NCI-H748 (cell line): ENCODE results near the gene CDC26.
"Not testable (repeated sequence)": the region's sequence is repeated elsewhere in the genome, so short reads cannot be mapped to it uniquely, and the experiment has no call there.

Source experiments
- DNase-seq: peaks from one replicate; lab custom pipeline; 2025; ENCODE audit not compliant: unreplicated experiment; lab: John Stamatoyannopoulos, UW

CDC26 gene

GRCh38 chr9:113244556-113244955 lies 30.8 kb downstream of the CDC26 start:
- no peak for DNase-seq

- no peak for DNase-seq
These were observed 34.2 kb downstream of the CDC26 start for GRCh38 chr9:113241161-113241560.

DNA sequence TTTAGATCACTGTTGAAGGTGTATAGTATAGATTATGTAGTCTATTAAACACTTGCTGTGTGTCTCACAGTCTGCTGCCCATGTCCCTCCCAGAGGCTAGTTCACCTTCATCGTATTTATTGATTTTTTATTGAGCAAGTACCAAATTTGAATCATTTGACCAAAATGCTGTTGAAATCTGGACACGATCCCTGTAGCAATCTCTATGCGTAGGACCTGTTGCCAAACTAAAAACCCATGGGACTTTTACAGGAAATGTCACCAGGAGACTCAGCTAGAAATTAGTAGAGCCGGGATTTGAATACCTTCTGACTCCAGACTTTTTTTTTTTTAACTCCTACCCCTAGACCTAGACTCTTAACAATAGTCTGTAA lies 36.5 kb downstream of the CDC26 start:
- DNase-seq: no peak

- DNase-seq: no peak
These were observed 37.0 kb downstream of the CDC26 start for GRCh38 chr9:113238202-113238858.

DNA sequence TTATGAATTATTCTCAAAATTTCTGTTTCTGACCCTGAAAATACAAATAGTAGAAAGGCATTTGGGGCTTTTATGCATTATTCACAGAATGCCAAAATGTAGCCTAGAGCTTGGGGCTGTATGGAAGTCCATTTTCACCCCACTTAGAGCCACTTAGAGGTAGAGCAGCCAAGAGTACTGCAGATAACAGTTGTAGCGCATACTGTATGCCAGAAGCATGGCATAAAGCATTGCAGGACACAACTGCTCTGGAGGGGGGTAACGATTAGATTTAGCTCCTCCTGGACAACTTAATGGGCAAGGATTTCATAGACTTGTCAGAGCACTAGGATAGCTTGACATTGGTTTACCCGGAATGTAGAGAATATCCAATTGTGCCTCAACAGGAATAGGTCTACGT lies 38.3 kb downstream of the CDC26 start:
- DNase-seq: no peak

GRCh38 chr9:113235701-113236255 lies 39.6 kb downstream of the CDC26 start:
- not testable (repeated sequence) for DNase-seq

DNA sequence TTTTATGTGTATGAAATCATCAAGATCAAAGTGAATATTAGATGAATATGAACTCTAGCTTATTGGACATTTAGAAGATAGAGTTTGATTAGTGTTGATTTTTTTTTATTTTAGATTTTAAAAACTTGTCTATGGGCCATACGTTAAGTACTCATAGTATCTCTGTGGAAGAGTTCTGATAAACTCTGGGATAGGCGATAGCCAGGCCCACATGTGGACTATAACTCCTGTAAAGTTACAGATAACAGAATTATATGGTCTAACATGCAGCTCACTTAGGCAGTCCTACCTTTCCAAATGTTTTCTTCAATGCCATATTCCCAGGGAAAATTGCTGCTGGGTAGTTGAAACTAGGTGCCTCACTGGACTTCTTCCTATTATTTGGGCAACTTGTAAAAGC lies 43.7 kb downstream of the CDC26 start:
- no peak for DNase-seq

DNA sequence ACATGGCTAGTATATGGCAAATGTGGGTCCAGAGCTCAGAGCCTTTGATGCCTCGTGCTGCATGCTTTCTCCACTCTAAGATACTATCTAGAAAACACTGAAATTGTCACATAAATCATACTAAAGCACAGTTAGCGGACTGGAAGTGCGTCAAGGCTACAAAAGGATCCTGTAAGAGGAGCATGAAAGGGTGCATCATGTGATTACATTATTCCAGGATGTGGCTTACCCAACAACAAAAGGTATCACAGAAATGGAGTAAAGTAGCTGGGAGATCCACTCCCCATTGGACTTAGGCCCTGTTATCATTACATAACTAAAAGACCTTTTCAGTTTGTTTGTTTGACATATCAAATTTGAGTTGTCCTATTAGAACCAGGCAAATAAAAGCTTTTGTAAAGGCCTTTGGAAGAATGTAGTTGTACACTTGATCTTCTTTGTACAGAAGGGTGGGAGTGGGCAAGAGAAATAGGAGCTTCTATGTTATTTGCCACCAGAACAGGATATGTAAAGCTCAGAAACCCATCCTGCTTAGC lies 47.2 kb downstream of the CDC26 start:
- DNase-seq: peak; percentile 14

DNA sequence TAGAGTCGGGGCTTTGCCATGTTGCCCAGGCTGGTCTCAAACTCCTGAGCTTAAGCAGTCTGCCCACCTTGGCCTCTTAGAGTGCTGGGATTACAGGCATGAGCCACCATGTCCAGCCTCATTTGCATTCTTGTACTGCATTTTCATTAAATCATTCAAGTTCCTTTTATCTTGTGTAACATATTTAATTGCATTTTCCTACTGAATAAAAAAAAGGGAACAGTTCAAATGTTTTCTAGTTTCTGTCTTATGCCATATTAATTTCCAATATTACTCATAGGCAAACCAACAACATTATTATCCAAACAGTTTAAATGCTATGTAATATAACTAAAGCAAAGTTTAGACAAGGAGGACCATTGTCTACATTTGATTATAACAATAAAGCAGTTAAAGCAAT lies 47.9 kb downstream of the CDC26 start:
- no peak for DNase-seq

- no peak for DNase-seq
These were observed 51.4 kb downstream of the CDC26 start for GRCh38 chr9:113223963-113224362.

- peak; percentile 20 for DNase-seq
These were observed 52.9 kb downstream of the CDC26 start for GRCh38 chr9:113222482-113222841.

GRCh38 chr9:113221800-113222481 lies 53.4 kb downstream of the CDC26 start:
- peak; percentile 42 for DNase-seq

DNA sequence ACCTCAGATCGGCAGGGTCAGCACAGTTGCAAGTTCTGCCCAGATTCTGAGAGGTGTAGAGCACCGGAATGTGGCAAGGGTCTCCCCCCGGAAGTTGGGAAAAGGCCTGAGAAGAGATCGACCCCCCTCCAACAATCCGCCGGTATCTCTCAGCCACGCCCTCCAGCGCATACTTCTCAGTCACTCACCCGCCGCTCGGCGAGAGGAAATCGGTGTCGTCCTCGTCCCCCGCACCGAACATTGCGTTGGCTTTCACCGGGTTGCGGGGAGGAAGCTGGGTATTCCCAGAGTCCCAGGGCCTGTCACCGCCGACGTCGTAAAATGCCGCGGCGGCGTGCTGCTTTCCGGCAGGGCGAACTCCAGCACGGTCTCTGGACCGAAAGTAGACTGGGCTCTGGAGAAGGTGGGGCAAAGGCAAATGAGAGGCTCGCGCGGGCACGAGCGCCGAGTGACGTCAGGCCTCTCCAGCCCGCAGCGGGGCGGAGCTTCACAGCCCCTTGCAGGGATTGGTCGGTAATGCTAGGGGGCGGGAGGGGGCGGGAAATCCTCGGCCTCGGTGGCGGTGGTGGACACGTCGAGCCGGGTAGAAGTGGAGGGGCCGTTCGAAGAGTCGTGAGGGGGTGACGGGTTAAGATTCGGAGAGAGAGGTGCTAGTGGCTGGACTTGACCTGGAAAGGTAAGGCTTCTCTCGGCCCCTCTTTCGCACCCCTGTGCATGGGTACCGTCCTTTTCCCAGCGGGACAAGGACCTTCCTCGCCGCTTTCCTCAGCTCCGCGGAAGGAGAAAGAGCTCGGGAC lies 54.2 kb downstream of the CDC26 start, which contains the start of the genes FKBP15 and SLC31A1:
FKBP15 (minus strand) TSS at position 275 of the 797 bp plus-strand sequence; CDS start at position 241, 34 bp downstream.
SLC31A1 (plus strand) TSS at position 542 of the 797 bp plus-strand sequence. CDS start 34,605 bp downstream, outside the sequence.
- DNase-seq: peak; percentile 98

DNA sequence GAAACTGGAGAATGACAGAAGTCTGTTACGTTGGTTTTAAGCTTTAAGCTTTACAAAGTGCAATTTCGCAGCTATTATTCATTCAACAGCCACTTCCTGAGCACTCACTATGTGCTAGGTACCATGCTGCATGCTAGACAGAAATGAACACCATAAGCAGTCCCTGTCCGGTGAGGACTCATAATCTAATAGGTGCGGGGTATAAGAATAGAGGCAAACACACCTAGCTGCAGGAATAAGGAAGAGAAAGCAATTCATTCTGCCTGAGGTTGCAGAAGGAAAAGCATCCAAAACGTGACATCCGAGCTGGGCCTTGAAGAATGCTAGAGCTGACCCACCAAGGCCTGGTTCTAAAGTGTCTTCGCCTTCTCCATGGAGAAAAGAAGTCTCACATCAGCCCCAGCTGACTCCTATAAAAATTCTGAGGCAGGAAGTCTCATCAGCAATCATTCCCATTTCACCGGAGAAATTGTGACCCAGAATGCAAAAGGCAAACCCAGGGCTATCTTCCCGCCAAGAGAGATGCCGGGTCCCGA lies 54.8 kb downstream of the CDC26 start:
- DNase-seq: peak; percentile 27

DNA sequence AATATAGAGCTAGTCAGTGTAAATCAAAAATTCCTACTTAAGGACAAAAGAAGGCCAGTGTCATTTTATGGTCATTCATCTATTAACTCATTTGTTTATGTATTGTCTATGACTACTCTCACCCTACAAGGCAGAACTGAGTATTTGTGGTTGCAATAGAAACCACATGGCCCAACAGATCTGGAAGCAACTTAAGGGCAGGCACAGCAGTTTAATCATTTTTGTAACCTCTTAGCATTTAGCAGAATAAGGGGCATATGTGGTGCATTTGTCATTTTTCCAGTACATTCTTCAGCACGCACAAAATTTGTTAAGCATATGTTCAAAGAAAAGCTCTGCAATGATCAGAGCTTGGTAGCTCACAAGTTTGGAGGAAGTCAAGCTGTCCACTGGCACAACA lies 55.4 kb downstream of the CDC26 start:
- no peak for DNase-seq

GRCh38 chr9:113219186-113219936 lies 56.0 kb downstream of the CDC26 start:
- no peak for DNase-seq
